Epithelial cell of proximal tubule (primary cell): ENCODE data around the gene PLA2G12B. TPM values are rescaled to one million over a fixed set of nuclear protein-coding genes. Genes with fewer than 3 reads are reported as not detected.
"Not testable (repeated sequence)": the region's sequence is repeated elsewhere in the genome, so short reads cannot be mapped to it uniquely, and the experiment has no call there.

Experiments used
- DNase-seq: peaks from one replicate; pipeline ENCODE4 v3.0.0-alpha.2; 2011; ENCODE audit warnings: low read depth
- H3K4me3 ChIP-seq: 2 replicates; pipeline ENCODE4 v1.5.1; 2011; ENCODE audit warnings: low read depth, mild to moderate bottlenecking, low read length
- total RNA-seq: library from RNA; depleted of rRNA; stranded (reverse); fragments of >200 nt; gene quantifications from 2 replicates; pipeline ENCODE4 v1.2.3, GENCODE V29; 2015
- TF ChIP-seq, protein P1 (sequence below): conservative IDR thresholded peaks from 2 replicates; pipeline ENCODE4 v1.5.1; 2012; ENCODE audit warnings: low read depth, mild to moderate bottlenecking, low read length

Gene PLA2G12B
- total RNA-seq, 1 donor from 2014 or later = not detected

DNA sequence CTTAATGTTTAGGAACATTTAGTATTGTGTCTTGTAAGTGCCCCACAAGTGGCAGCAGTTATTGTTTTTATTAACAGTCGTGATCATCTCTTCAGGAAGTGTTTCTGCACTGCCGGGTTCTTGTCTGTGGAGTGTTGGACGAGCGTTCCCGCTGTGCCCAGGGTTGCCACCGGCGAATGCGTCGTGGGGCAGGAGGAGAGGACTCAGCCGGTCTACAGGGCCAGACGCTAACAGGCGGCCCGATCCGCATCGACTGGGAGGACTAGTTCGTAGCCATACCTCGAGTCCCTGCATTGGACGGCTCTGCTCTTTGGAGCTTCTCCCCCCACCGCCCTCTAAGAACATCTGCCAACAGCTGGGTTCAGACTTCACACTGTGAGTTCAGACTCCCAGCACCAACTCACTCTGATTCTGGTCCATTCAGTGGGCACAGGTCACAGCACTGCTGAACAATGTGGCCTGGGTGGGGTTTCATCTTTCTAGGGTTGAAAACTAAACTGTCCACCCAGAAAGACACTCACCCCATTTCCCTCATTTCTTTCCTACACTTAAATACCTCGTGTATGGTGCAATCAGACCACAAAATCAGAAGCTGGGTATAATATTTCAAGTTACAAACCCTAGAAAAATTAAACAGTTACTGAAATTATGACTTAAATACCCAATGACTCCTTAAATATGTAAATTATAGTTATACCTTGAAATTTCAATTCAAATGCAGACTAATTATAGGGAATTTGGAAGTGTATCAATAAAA lies 22.2 kb downstream of the PLA2G12B start:
- no peak for DNase-seq
- no peak overlapping the region for H3K4me3 ChIP-seq
- TF ChIP-seq, protein P1, sequence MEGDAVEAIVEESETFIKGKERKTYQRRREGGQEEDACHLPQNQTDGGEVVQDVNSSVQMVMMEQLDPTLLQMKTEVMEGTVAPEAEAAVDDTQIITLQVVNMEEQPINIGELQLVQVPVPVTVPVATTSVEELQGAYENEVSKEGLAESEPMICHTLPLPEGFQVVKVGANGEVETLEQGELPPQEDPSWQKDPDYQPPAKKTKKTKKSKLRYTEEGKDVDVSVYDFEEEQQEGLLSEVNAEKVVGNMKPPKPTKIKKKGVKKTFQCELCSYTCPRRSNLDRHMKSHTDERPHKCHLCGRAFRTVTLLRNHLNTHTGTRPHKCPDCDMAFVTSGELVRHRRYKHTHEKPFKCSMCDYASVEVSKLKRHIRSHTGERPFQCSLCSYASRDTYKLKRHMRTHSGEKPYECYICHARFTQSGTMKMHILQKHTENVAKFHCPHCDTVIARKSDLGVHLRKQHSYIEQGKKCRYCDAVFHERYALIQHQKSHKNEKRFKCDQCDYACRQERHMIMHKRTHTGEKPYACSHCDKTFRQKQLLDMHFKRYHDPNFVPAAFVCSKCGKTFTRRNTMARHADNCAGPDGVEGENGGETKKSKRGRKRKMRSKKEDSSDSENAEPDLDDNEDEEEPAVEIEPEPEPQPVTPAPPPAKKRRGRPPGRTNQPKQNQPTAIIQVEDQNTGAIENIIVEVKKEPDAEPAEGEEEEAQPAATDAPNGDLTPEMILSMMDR = no peak

DNA sequence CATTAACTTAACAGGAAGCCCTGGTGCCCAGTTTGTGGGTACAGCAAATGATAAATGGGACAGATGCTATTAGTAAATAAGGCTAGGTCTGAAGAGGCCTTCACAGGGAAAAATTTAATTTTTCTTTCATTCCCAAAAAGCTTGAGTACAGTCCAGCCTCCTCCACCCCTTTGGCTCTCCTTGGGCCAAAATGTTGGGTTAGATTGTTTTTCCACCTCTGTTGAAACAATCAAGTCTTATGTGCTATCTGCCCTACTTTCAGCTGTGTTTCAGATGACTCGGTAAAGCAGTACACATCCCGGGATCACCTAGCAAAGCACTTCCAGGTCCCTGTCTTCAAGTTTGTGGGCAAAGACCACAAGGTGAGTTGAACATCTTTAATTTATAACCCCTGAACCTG lies 24.3 kb downstream of the PLA2G12B start:
- no peak for DNase-seq
- no peak overlapping the region for H3K4me3 ChIP-seq
- TF ChIP-seq, protein P1 = no peak

DNA sequence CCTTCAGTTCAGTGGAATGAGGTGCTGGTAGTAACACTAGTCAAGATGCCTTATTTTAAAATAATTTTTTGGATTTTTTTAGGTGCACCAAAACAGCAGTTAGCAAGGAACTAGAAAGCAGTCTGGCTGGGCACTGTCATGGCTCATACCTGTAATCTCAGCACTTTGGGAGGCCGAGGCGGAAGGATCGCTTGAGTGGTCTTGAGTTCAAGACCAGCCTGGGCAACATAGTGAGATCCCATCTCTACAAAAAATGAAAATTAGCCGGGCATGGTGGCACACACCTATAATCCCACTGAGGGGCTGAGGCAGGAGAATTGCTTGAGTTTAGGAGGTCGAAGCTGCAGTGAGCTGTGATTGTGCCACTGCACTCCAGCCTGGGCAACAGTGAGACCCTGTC lies 25.8 kb downstream of the PLA2G12B start:
- H3K4me3 ChIP-seq = no peak overlapping the region
- TF ChIP-seq, protein P1 = no peak
- no peak for DNase-seq

DNA sequence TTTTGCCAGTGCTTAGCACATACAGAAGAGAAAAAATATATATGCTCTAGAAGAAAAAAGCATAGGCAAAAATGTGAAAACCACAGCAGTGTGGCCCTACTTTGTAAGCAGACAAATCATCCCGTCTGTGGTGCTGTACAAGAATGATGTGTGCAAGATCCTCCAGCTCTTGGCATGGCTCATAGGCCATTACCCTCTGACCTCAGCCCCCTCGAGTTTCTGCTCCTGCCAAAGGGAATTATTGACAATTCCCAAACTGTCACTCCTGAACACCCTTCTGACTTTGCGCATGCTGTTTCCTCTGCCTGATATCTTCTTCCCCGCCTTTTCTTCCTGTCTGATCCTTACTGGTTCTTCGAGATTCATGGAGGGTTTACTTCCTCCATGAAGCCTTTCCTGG lies 27.1 kb downstream of the PLA2G12B start:
- no peak overlapping the region for H3K4me3 ChIP-seq
- TF ChIP-seq, protein P1 = no peak
- DNase-seq = no peak

DNA sequence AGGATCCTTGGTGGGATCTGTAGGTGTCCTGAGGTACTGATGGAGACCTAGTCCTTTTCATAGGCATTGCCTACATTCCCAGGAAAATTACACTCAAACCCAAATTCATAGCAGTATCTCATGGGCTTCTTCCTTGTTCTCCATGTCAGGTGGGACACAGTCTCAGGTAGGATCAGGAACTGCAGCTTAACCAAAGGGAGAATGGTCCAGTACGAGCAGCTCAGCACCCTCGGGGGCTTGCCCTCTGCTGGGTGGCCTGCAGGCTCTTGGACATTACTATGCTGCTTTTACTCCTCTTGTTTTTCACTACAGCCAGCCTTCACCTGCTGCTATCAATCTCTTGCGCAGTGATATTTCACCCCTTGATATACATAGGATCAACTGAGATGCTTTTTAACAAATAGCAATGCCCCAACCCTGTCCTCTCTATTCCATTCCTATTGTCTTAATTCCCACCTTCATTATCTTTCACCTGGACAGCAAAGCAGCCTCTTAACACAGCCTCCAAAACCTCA lies 28.6 kb downstream of the PLA2G12B start:
- DNase-seq = no peak
- TF ChIP-seq, protein P1 = no peak

DNA sequence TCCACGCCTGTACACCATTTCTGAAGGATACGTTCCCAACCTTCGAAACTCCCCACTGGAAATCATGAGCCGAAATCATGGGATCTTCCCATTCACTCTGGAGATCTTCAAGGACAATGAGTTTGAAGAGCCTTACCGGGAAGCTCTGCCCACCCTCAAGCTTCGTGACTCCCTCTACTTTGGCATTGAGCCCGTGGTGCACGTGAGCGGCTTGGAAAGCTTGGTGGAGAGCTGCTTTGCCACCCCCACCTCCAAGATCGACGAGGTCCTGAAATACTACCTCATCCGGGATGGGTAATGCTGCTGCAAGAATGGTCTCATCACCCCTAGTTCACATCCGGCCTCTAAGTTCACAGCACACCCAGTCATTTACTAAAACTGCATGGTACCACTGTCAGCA lies 30.3 kb downstream of the PLA2G12B start:
- DNase-seq = no peak
- TF ChIP-seq, protein P1 = no peak
- no peak overlapping the region for H3K4me3 ChIP-seq

More for the DNA sequence above, 28.6 kb downstream of the PLA2G12B start:
- no peak overlapping the region for H3K4me3 ChIP-seq

DNA sequence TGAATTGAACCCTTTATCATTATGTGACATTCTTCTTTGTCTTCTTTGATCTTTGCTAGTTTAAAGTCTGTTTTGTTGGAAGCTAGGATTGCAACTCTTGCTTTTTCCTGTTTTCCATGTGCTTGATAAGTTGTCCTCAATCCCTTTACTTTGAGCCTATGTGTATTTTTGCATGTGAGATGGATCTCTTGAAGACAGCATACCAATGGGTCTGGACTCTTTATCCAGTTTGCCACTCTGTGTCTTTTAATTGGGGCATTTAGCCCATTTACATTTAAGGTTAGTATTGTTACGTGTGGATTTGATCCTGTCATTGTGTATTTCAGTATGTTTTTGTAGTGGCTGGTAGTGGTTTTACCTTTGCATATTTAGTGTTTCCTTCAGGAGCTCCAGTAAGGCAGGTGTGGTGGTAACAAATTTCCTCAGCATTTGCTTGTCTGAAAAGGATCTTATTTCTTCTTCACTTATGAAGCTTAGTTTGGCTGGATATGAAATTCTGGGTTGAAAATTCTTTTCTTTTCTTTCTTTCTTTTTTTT lies 33.4 kb downstream of the PLA2G12B start:
- not testable (repeated sequence) for H3K4me3 ChIP-seq, DNase-seq
